ENCODE data around the gene ARAP1. TPM values are rescaled to one million over a fixed set of nuclear protein-coding genes. Genes with fewer than 3 reads are reported as not detected.
A peak's percentile ranks its signal among the peaks of the same experiment; 100 is the strongest.

ARAP1 gene
- total and polyA plus RNA-seq, 2 donors (not counting 1 experiment from before 2014, with no cell fraction given), result 41.8 to 113 TPM

DNA sequence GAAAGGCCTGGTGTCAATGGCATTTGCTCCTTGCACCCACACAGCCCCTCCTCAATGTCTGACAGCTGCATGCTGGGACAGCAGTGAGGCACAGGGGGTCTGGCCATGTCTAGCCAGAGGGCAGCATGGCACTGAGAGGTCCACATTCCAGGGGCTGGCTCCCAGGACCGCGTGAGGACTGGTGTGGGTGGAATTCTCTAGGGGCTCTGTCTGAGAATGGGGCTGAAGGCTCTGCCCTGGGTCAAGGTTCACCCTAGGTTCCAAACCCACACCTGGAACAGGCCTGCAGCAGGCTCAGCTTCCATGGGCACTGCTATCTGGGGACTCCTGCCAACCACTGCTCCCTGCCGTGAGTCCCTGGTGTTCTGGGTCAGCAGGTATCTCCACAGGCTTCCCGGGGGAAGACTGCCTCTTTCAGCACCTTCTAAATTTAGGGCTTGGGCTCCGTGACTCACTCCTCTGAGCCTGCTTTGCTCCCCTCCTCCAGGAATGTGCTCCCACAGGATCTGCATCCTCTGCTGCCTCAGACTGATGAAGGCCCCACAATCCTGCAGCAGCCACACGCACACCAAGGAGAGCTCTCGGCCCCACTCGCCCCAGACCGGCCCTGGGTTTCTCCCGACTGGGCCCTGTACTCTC is 37.4 kb upstream of the ARAP1 start:
- H3K9ac ChIP-seq (ENCODE audit: insufficient read depth, low read length), result no peak overlapping the region

DNA sequence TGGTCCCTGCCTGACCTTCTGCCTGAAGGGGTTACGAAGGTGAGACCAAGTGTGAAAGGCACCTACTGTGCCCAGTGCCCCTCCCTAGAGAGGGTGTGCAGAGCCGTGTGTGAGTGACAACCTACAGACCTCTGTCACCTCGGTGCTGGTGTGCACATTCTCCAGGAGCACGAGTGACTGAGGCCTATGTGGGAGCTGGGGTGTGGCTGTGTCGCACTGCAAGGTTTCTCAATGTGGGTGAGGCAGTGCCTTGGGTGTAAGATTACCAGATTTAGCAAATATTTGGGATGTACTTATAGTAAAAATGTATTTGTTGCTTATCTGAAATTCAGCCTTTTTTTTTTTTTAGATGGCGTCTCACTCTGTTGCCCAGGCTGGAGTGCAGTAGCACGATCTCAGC is 36.0 kb upstream of the ARAP1 start:
- TF ChIP-seq, protein P1, sequence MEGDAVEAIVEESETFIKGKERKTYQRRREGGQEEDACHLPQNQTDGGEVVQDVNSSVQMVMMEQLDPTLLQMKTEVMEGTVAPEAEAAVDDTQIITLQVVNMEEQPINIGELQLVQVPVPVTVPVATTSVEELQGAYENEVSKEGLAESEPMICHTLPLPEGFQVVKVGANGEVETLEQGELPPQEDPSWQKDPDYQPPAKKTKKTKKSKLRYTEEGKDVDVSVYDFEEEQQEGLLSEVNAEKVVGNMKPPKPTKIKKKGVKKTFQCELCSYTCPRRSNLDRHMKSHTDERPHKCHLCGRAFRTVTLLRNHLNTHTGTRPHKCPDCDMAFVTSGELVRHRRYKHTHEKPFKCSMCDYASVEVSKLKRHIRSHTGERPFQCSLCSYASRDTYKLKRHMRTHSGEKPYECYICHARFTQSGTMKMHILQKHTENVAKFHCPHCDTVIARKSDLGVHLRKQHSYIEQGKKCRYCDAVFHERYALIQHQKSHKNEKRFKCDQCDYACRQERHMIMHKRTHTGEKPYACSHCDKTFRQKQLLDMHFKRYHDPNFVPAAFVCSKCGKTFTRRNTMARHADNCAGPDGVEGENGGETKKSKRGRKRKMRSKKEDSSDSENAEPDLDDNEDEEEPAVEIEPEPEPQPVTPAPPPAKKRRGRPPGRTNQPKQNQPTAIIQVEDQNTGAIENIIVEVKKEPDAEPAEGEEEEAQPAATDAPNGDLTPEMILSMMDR (conservative IDR thresholded peaks at IDR 0.05 in 1 of 2, IDR thresholded peaks at IDR 0.05 in 1 of 2; ENCODE audit: low read depth in 1 of 2, low read length in 2 of 2), result no peak
- TF ChIP-seq EZH2 (IDR thresholded peaks at IDR 0.05; ENCODE audit: low read length, missing control alignments), result no peak
- no peak for DNase-seq (ENCODE audit: low read depth in 2 of 2)
- H3K27me3 ChIP-seq (ENCODE audit: control insufficient read depth, insufficient read depth, low read length), result no peaks in the 10 kb centered on the region
- no peak overlapping the region for H3K27ac ChIP-seq (ENCODE audit: insufficient read depth, low read length)
- no peak overlapping the region for H3K4me3 ChIP-seq (replicated peaks in 1 of 4; ENCODE audit: control extremely low read depth in 1 of 4, insufficient read depth in 1 of 4, low read depth in 3 of 4, low read length in 4 of 4)
- H3K9me3 ChIP-seq (ENCODE audit: control insufficient read depth, insufficient read depth, low read depth, low read length), result no peaks in the 10 kb centered on the region
- H3K79me2 ChIP-seq (ENCODE audit: control insufficient read depth, insufficient read depth, low read length), result no peaks in the 10 kb centered on the region
- peaks cover 8% of the 10 kb centered on the region for H3K4me1 ChIP-seq (ENCODE audit: control insufficient read depth, extremely low read depth, insufficient read depth, low read length)
- no peak overlapping the region for H3K9ac ChIP-seq (ENCODE audit: insufficient read depth, low read length)
- no peaks in the 10 kb centered on the region for H3K36me3 ChIP-seq (ENCODE audit: control insufficient read depth, insufficient read depth, low read length)
- no peak overlapping the region for H3K4me2 ChIP-seq (ENCODE audit: extremely low read depth, insufficient read depth, low read length)
- H4K20me1 ChIP-seq (ENCODE audit: control insufficient read depth, extremely low read depth, insufficient read depth, low read length), result no peaks in the 10 kb centered on the region
- H2AFZ ChIP-seq (ENCODE audit: low read length), result no peak overlapping the region

More for the DNA sequence above, 37.4 kb upstream of the ARAP1 start:
- H3K27ac ChIP-seq (ENCODE audit: insufficient read depth, low read length), result no peak overlapping the region
- H3K4me3 ChIP-seq (replicated peaks in 1 of 4; ENCODE audit: control extremely low read depth in 1 of 4, insufficient read depth in 1 of 4, low read depth in 3 of 4, low read length in 4 of 4), result no peak overlapping the region
- H3K79me2 ChIP-seq (ENCODE audit: control insufficient read depth, insufficient read depth, low read length), result no peaks in the 10 kb centered on the region
- peaks cover 14% of the 10 kb centered on the region for H3K4me1 ChIP-seq (ENCODE audit: control insufficient read depth, extremely low read depth, insufficient read depth, low read length)
- H3K9me3 ChIP-seq (ENCODE audit: control insufficient read depth, insufficient read depth, low read depth, low read length), result no peaks in the 10 kb centered on the region
- no peaks in the 10 kb centered on the region for H4K20me1 ChIP-seq (ENCODE audit: control insufficient read depth, extremely low read depth, insufficient read depth, low read length)
- H3K27me3 ChIP-seq (ENCODE audit: control insufficient read depth, insufficient read depth, low read length), result no peaks in the 10 kb centered on the region
- H2AFZ ChIP-seq (ENCODE audit: low read length), result no peak overlapping the region
- H3K36me3 ChIP-seq (ENCODE audit: control insufficient read depth, insufficient read depth, low read length), result no peaks in the 10 kb centered on the region
- TF ChIP-seq, protein P1 (conservative IDR thresholded peaks at IDR 0.05 in 1 of 2, IDR thresholded peaks at IDR 0.05 in 1 of 2; ENCODE audit: low read depth in 1 of 2, low read length in 2 of 2), result no peak
- no peak for TF ChIP-seq EZH2 (IDR thresholded peaks at IDR 0.05; ENCODE audit: low read length, missing control alignments)
- DNase-seq (ENCODE audit: low read depth in 2 of 2), result peak; percentile 14 to 72
- H3K4me2 ChIP-seq (ENCODE audit: extremely low read depth, insufficient read depth, low read length), result no peak overlapping the region

DNA sequence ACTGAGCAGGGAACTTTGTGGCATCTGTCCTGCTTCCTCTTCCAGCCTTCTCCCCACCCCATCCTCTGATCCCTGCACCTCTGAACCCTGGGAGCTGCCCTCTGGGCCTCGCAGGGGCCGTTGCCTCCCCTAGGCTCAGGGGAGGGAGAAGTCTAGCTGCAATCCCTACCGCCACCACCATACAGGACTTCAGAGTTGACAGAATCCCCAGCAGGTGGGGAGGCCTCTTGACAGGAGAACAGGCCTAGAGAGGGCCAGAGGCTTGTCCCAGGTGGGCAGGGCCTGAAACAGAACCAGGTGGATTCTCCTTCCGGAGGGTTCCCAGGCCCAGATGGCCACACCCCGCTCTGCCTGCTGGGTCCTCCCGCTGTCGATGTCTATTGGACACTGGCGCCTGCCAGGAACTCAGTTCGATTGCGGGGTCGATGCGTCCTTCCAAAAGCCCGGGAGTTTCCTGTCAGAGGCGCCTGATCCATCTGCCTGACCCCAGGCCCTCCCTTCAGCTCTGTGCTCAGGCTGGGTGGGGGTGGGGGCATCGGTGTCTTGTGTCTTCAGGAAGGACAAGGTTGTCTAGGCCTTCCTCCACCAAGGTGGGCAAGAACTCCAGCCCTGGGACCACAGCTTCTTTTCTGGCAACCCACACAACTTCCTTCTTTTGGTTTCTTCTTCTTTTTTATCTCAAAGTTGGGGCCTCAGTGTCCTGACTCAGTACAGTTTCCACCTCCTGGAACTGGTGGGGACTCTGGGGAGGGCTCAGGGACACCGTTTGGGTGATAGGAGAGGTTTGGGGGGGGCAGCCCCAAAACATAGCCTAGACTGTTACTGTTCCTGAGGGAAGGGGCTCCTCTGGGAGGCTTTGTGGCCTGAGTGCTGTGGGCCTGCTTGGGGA is 35.3 kb upstream of the ARAP1 start:
- TF ChIP-seq, protein P1 (conservative IDR thresholded peaks at IDR 0.05 in 1 of 2, IDR thresholded peaks at IDR 0.05 in 1 of 2; ENCODE audit: low read depth in 1 of 2, low read length in 2 of 2), result no peak
- no peak for TF ChIP-seq EZH2 (IDR thresholded peaks at IDR 0.05; ENCODE audit: low read length, missing control alignments)
- no peak overlapping the region for H2AFZ ChIP-seq (ENCODE audit: low read length)
- H3K4me2 ChIP-seq (ENCODE audit: extremely low read depth, insufficient read depth, low read length), result no peak overlapping the region
- no peaks in the 10 kb centered on the region for H3K79me2 ChIP-seq (ENCODE audit: control insufficient read depth, insufficient read depth, low read length)
- no peaks in the 10 kb centered on the region for H4K20me1 ChIP-seq (ENCODE audit: control insufficient read depth, extremely low read depth, insufficient read depth, low read length)
- H3K36me3 ChIP-seq (ENCODE audit: control insufficient read depth, insufficient read depth, low read length), result no peaks in the 10 kb centered on the region
- no peak for DNase-seq (ENCODE audit: low read depth in 2 of 2)
- H3K27ac ChIP-seq (ENCODE audit: insufficient read depth, low read length), result no peak overlapping the region
- no peak overlapping the region for H3K4me3 ChIP-seq (replicated peaks in 1 of 4; ENCODE audit: control extremely low read depth in 1 of 4, insufficient read depth in 1 of 4, low read depth in 3 of 4, low read length in 4 of 4)
- no peak overlapping the region for H3K9ac ChIP-seq (ENCODE audit: insufficient read depth, low read length)
- no peaks in the 10 kb centered on the region for H3K9me3 ChIP-seq (ENCODE audit: control insufficient read depth, insufficient read depth, low read depth, low read length)
- H3K4me1 ChIP-seq (ENCODE audit: control insufficient read depth, extremely low read depth, insufficient read depth, low read length), result peaks cover 5% of the 10 kb centered on the region
- no peaks in the 10 kb centered on the region for H3K27me3 ChIP-seq (ENCODE audit: control insufficient read depth, insufficient read depth, low read length)
